Lower leg skin (tissue), 4 donors: ENCODE results near the gene L3MBTL3. TPM values are rescaled to one million over a fixed set of nuclear protein-coding genes. Genes with fewer than 3 reads are reported as not detected.

ENCODE experiments used
- DNase-seq, 2 donors: peaks; one replicate each; pipeline ENCODE4 v3.0.0-alpha.2; 2019; ENCODE audit warnings: low spot score in 2 of 2
- H3K4me3 ChIP-seq: fragments of 200-600 bp; sonication (generic); 2 replicates; pipeline ENCODE4 v1.5.1; 2017; ENCODE audit warnings: mild to moderate bottlenecking, low read depth; ENCODE audit not compliant: poor library complexity, severe bottlenecking
- POLR2A ChIP-seq, 2 donors: fragments of 450-650 bp; IDR thresholded peaks; one replicate each; pipeline ENCODE4 v1.6.1; 2016 to 2017; ENCODE audit warnings: antibody characterized with exemption in 2 of 2, mild to moderate bottlenecking in 1 of 2, moderate library complexity in 1 of 2
- WGBS, 2 donors: methylation state at CpG; one replicate each; pipeline ENCODE4 v1.1.5; 2018; 5-methylcytosine and 5-hydroxymethylcytosine counted together
- intact Hi-C: fragments of 100-400 bp; cut with DNase I; formaldehyde crosslinking; loops from one replicate; pipeline ENCODE4 v1.15.0; 2023; ENCODE audit warnings: low total_unique reads
- total RNA-seq, 4 donors: library from RNA; depleted of rRNA; stranded (reverse); fragments of >200 nt; gene quantifications; one replicate each; pipeline ENCODE4 v1.1.0, GENCODE V29; 2016
- TF ChIP-seq, protein P1 (sequence below), 3 donors: fragments of 450-650 bp; IDR thresholded peaks; one replicate each; pipeline ENCODE4 v1.5.1; 2016; ENCODE audit warnings: antibody characterized with exemption in 3 of 3, mild to moderate bottlenecking in 3 of 3, moderate library complexity in 2 of 3

Gene L3MBTL3
- total RNA-seq, 4 donors from 2014 or later: 4.0 to 10.0 (median 5.9) TPM

DNA sequence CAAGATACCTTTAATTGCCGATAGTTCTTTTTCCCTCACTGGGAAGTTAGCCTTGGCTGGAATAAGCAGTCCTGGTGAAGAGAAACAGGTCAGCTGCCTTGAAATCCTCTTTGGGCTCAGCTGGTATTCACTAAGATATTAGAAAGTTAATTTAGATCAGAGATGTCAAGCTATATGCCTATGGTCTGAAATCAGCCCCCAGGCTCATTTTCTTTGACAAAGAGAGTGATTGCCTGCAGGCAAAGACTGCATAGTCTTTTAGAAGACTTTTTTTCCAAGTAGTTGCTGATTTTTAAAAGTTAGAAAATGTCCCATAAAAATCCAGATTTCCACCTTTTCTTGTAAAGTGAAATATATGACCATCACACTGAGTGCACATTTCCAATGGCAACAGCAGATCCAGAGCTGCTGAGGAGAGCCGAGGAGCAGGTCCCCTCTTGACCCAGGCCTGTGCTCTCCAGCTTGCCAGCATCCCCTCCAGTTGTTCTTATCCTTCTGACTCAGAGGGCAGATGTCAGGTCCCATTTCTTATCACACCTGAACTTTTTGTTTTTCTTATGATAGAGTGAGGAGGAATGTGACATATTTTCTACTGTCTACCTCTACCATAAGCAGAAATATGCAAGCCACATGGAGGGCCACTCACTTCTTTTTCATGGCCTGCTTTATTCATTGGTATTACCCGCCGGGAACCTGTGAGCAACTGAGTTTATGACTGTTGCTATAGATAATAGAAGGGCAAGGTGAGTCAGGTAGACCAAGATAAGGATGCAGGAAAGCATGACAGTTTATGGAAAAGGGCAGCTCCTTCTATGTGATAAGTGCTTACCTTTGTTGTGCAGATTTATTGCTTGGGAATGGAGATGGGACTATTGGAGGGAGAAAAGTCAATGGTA is 17.6 kb upstream of the L3MBTL3 start:
- TF ChIP-seq, protein P1, sequence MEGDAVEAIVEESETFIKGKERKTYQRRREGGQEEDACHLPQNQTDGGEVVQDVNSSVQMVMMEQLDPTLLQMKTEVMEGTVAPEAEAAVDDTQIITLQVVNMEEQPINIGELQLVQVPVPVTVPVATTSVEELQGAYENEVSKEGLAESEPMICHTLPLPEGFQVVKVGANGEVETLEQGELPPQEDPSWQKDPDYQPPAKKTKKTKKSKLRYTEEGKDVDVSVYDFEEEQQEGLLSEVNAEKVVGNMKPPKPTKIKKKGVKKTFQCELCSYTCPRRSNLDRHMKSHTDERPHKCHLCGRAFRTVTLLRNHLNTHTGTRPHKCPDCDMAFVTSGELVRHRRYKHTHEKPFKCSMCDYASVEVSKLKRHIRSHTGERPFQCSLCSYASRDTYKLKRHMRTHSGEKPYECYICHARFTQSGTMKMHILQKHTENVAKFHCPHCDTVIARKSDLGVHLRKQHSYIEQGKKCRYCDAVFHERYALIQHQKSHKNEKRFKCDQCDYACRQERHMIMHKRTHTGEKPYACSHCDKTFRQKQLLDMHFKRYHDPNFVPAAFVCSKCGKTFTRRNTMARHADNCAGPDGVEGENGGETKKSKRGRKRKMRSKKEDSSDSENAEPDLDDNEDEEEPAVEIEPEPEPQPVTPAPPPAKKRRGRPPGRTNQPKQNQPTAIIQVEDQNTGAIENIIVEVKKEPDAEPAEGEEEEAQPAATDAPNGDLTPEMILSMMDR (IDR thresholded peaks at IDR 0.05): no peak
- TF ChIP-seq POLR2A (IDR thresholded peaks at IDR 0.05): no peak
- H3K4me3 ChIP-seq: no peak overlapping the region
- WGBS, 2 donors: 58 to 70% methylated on average over 4 of the region's 4 CpGs
- DNase-seq: no peak
- intact Hi-C loops: no loop called here

DNA sequence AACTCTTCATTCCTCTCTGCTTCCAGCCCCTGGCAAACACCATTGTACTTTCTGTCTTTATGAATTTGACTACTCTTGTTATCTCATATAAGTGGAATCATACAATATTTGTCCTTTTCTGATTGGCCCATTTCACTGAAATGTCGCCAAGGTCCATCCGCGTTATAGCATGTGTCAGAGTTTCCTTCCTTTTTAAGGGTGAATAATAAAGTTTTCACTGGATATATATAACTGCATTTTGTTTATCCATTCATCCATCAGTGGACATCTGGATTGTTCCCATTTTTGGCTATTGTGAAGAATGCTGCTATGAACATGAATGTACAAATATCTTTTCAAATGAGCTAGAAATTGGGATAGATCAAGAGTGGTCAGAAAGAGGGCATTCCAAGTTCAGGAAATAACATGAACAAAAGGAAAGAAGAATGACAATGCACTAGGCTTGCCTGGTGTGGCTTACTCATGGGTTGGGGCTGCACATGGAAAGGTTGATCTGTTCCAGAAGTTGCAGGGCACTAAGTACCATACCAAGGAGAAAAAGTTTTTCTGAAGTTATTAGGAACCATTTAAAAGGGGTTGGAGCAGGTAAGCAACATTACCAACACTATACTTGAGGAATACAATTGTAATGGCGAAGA is 10.0 kb upstream of the L3MBTL3 start:
- H3K4me3 ChIP-seq: no peak overlapping the region
- WGBS, 2 donors: 72 to 77% methylated on average over 4 of the region's 4 CpGs
- DNase-seq: no peak
- intact Hi-C loops: no loop called here
- no peak for TF ChIP-seq POLR2A (IDR thresholded peaks at IDR 0.05)
- TF ChIP-seq, protein P1 (IDR thresholded peaks at IDR 0.05): no peak

DNA sequence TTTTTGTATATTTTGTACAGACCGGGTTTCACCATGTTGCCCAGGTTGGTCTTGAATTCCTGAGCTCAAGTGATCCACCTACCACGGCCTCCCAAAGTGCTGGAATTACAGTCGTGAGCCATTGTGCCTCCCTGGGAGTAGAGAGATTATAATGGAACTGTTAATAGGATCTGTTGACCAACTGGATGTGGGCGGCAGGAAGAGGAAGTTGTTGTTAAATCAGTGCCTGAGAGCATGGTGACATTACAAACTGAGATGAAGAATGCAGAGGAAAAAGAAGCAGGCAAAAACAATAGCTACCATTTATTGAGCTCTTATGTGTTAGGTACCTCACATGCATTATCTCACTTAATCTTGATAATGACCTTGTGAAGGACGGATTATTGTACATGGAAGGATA is 9.2 kb upstream of the L3MBTL3 start:
- WGBS, 2 donors: 79 to 82% methylated on average over 5 of the region's 5 CpGs
- no peak overlapping the region for H3K4me3 ChIP-seq
- intact Hi-C loops: no loop called here
- TF ChIP-seq, protein P1 (IDR thresholded peaks at IDR 0.05): no peak
- no peak for TF ChIP-seq POLR2A (IDR thresholded peaks at IDR 0.05)
- DNase-seq: no peak

DNA sequence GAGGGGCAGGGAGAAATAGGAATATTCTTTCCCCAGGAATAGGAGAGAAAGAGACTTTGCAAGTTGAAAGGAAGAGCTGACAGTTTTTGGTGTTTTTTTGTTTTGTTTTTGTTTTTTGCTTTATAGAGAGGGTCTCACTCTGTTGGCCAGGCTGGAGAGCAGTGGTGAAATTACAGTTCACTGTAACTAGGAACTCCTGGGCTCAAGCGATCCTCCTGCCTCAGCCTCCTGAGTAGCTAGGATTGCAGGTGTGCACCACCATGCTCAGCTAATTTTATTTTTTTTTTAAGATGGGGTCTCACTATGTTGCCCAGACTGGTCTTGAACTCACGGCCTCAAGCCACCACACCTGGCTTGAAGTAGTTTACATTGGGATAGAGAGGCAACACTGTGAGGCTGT is 8.0 kb upstream of the L3MBTL3 start:
- 96 to 100% methylated on average over 2 of the region's 2 CpGs for WGBS, 2 donors
- TF ChIP-seq, protein P1 (IDR thresholded peaks at IDR 0.05): no peak
- no peak for TF ChIP-seq POLR2A (IDR thresholded peaks at IDR 0.05)
- DNase-seq: no peak
- no peak overlapping the region for H3K4me3 ChIP-seq
- intact Hi-C loops: loop anchor here (10.0 kb wide), 1 partner anchor 416 kb away; no protein-coding TSS in a partner anchor

DNA sequence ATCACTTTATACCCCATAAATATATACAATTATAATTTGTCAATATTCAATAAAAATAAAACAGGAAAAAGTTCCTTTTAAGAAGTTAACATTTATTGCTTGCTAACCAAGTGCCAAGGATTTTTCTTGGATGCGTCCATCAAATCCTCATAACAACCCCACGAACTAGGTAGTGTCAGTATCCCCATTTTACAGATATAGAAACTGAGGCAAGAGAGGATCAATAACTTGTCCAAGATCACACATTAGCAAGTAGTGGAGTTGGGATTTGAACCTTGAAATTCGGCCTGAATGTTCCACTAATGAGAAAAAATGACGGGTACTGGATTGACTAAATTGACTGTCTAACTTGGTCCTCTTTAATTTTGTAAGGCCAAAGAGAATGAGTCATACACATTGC is 5.7 kb upstream of the L3MBTL3 start:
- TF ChIP-seq, protein P1 (IDR thresholded peaks at IDR 0.05): no peak
- TF ChIP-seq POLR2A (IDR thresholded peaks at IDR 0.05): no peak
- no peak overlapping the region for H3K4me3 ChIP-seq
- WGBS, 2 donors: 94 to 96% methylated on average over 4 of the region's 4 CpGs
- intact Hi-C loops: loop anchor here (10.0 kb wide), 1 partner anchor 418 kb away; no protein-coding TSS in a partner anchor
- DNase-seq: no peak
